Gastroesophageal sphincter (tissue), 4 donors: ENCODE results near the gene ADAM33. TPM values are rescaled to one million over a fixed set of nuclear protein-coding genes. Genes with fewer than 3 reads are reported as not detected.

Source experiments
- ATAC-seq: fragments of 150-250 bp; one replicate; pipeline ENCODE4 v1.9.1; 2016; ENCODE audit warnings: mild to moderate bottlenecking, moderate library complexity
- H3K27ac ChIP-seq, 4 donors: fragments of 200-600 bp; sonication (generic) in 3 of 4; 1 replicate in 3 of 4; 2 replicates in 1 of 4; pipeline ENCODE4 v1.5.1; 2016 to 2019
- H3K27me3 ChIP-seq: fragments of 200-600 bp; sonication (generic); one replicate; pipeline ENCODE4 v1.5.1; 2019
- H3K36me3 ChIP-seq, 2 donors: fragments of 200-600 bp; sonication (generic); one replicate each; pipeline ENCODE4 v1.5.1; 2019; ENCODE audit warnings: control low read depth in 1 of 2
- H3K4me1 ChIP-seq, 3 donors: fragments of 200-600 bp; sonication (generic); 1 replicate in 2 of 3; 2 replicates in 1 of 3; pipeline ENCODE4 v1.5.1; 2016 to 2019; ENCODE audit warnings: control low read depth in 2 of 3
- H3K4me3 ChIP-seq, 2 donors: fragments of 200-600 bp; sonication (generic); one replicate each; pipeline ENCODE4 v1.5.1; 2019; ENCODE audit warnings: mild to moderate bottlenecking in 1 of 2, moderate library complexity in 1 of 2
- H3K9me3 ChIP-seq, 3 donors: fragments of 200-600 bp; sonication (generic); one replicate each; pipeline ENCODE4 v1.5.1; 2017 to 2019; ENCODE audit warnings: control low read depth in 2 of 3
- EP300 ChIP-seq: sonication (generic); formaldehyde crosslinking; IDR thresholded peaks from one replicate; pipeline ENCODE4 v1.6.1; 2017; ENCODE audit warnings: antibody characterized with exemption, mild to moderate bottlenecking
- POLR2A ChIP-seq, 2 donors: fragments of 450-650 bp; IDR thresholded peaks; one replicate each; pipeline ENCODE4 v1.6.1; 2017; ENCODE audit warnings: antibody characterized with exemption in 2 of 2, mild to moderate bottlenecking in 2 of 2, moderate library complexity in 1 of 2
- POLR2AphosphoS5 ChIP-seq: sonication (generic); formaldehyde crosslinking; IDR thresholded peaks from one replicate; pipeline ENCODE4 v1.6.1; 2017; ENCODE audit warnings: antibody characterized with exemption
- WGBS, 2 donors: methylation state at CpG; one replicate each; pipeline ENCODE4 v1.1.5; 2018; ENCODE audit warnings: low coverage in 1 of 2; 5-methylcytosine and 5-hydroxymethylcytosine counted together
- total RNA-seq, 4 donors: library from RNA; depleted of rRNA; stranded (reverse); fragments of >200 nt; gene quantifications; one replicate each; pipeline ENCODE4 v1.1.0, GENCODE V29; 2016
- TF ChIP-seq, protein P1 (sequence below), 4 experiments: fragments of 200-600 bp in 2 of 4; fragments of 450-650 bp in 2 of 4; sonication (generic) in 1 of 4; IDR thresholded peaks; one replicate each; pipeline ENCODE4 v1.5.1; 2017 to 2019; ENCODE audit warnings: antibody characterized with exemption in 4 of 4, mild to moderate bottlenecking in 2 of 4, moderate library complexity in 2 of 4

ADAM33 gene
- total RNA-seq, 4 donors from 2014 or later, result 15.9 to 105 (median 70.1) TPM

DNA sequence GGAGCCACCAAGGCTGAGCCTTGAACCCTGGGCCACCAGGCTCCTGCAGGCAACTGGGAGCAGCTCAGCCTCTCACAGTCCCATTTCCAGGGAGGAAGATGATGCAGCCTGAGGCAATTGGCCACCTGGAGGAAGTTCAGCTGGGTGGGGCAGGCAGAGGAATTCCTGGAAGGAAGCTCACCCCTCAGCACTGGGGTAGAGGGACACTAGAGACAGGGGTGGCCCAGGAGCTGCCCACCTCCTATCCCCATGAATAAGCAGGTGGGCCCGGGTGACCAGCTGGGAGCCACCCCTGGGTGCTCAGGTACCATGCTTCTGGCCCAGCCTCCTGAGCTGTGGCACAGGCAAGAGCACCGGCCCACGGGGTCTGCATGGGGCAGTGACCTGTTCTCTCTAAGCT, 47.1 kb upstream of the ADAM33 start:
- WGBS, 2 donors, result no CpG with 5 or more reads among the region's 3 CpGs
- TF ChIP-seq EP300, result no peak
- no peak for TF ChIP-seq POLR2A (IDR thresholded peaks at IDR 0.05)
- TF ChIP-seq, protein P1, sequence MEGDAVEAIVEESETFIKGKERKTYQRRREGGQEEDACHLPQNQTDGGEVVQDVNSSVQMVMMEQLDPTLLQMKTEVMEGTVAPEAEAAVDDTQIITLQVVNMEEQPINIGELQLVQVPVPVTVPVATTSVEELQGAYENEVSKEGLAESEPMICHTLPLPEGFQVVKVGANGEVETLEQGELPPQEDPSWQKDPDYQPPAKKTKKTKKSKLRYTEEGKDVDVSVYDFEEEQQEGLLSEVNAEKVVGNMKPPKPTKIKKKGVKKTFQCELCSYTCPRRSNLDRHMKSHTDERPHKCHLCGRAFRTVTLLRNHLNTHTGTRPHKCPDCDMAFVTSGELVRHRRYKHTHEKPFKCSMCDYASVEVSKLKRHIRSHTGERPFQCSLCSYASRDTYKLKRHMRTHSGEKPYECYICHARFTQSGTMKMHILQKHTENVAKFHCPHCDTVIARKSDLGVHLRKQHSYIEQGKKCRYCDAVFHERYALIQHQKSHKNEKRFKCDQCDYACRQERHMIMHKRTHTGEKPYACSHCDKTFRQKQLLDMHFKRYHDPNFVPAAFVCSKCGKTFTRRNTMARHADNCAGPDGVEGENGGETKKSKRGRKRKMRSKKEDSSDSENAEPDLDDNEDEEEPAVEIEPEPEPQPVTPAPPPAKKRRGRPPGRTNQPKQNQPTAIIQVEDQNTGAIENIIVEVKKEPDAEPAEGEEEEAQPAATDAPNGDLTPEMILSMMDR (IDR thresholded peaks at IDR 0.05), result no peak
- no peak for TF ChIP-seq POLR2AphosphoS5
- ATAC-seq, result no peak
- Histone ChIP-seq H3K4me3 (no peak overlapping the region), H3K9me3 (no peaks in the 10 kb centered on the region), H3K36me3 (no peaks in the 10 kb centered on the region), H3K27ac (peak overlapping the region in 1 of 4 donors; percentile 58), H3K4me1 (peaks cover 0 to 33% (median 11%) of the 10 kb centered on the region in 3 donors), H3K27me3 (peaks cover 65% of the 10 kb centered on the region)

DNA sequence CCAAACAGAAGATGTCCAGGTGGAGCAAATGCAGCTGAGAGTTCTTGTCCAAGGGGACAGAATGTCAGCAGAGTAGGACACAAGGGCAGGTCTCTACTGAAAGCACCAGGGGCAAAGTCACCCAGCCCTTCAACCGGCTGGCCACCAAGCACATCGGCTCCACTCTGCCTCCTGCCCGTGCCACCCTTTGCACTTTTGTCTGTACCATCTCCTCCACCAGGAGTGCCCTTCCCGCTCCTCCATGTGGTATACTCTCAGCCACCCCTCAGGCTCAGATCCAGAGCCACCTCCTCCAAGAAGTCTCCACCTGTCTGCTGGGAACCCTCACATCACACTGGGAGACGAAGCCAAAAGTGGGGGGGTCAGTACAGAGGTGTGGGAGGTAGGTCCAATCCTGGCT, 46.5 kb upstream of the ADAM33 start:
- Histone ChIP-seq H3K27me3 (peaks cover 61% of the 10 kb centered on the region), H3K9me3 (no peaks in the 10 kb centered on the region), H3K36me3 (no peaks in the 10 kb centered on the region), H3K4me1 (peaks cover 0 to 33% (median 11%) of the 10 kb centered on the region in 3 donors), H3K27ac (peak overlapping the region in 3 of 4 donors; percentile 17 to 58 (median 51)), H3K4me3 (no peak overlapping the region)
- WGBS, 2 donors, result 95% methylated on average over 3 of the region's 5 CpGs; no CpG with 5 or more reads in 1 of the 2 donors
- ATAC-seq, result no peak
- TF ChIP-seq POLR2AphosphoS5 (no peak), EP300 (no peak), POLR2A (IDR thresholded peaks at IDR 0.05) (no peak)
- TF ChIP-seq, protein P1 (IDR thresholded peaks at IDR 0.05), result no peak

DNA sequence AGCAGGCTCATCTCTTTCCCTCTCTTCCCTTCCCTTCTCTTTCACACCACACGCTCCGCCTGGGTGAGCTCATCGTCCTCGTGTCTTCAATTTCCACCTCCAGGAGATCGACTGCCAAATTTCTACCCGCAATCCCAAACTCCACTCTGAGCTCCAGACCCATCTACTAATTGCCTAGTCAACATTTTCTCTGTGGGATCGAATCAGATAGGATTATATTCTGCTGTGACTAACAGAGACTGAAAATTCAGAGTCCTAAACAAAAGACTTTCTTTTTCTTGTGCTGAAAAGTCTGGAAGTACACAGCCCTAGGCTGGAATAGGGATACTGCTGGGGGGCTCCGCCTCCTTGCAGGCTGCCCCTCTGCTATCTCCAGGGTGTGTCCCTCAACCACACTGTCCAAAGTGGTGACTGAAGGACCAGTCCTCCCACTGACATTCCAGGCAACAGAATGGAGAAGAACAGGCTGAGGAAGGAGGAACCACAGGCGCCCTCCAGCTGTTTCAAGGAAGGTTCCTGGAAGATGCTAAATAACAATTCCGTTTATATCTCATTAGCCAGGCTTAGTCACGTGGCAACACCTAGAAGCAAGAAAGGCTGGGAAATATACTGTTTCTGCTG, 45.7 kb upstream of the ADAM33 start:
- no peaks in the 10 kb centered on the region for H3K36me3 ChIP-seq
- H3K4me3 ChIP-seq, result peak overlapping the region in 1 of 2 donors; percentile 14
- H3K4me1 ChIP-seq, result peaks cover 0 to 30% (median 11%) of the 10 kb centered on the region in 3 donors
- 9 to 23% methylated on average over 7 to 11 of the region's 11 CpGs for WGBS, 2 donors
- peaks cover 52% of the 10 kb centered on the region for H3K27me3 ChIP-seq
- peak; percentile 68 for ATAC-seq
- H3K27ac ChIP-seq, result peak overlapping the region in 3 of 4 donors; percentile 42 to 58 (median 51)
- TF ChIP-seq, protein P1 (IDR thresholded peaks at IDR 0.05), result no peak
- no peak for TF ChIP-seq POLR2AphosphoS5
- no peak for TF ChIP-seq POLR2A (IDR thresholded peaks at IDR 0.05)
- TF ChIP-seq EP300, result no peak
- H3K9me3 ChIP-seq, result no peaks in the 10 kb centered on the region

DNA sequence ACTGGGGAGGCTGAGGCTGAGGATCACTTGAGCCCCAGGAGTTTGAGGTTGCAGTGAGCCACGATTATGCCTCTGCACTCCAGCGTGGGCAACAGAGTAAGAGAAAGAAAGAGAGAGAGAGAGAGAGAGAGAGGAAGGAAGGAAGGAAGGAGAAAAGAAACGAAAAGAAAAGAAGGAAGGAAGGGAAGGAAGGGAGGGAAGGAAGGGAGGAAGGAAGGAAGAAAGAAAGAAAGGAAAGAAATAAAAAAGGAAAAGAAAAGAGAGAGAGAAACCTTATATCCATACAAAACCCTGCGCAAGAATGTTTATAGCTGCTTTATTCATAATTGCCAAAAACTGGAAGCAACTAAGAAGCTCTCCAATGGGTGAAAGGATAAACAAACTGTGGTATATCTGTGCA, 42.5 kb upstream of the ADAM33 start:
- Histone ChIP-seq H3K9me3 (no peaks in the 10 kb centered on the region), H3K27ac (no peak overlapping the region), H3K4me3 (no peak overlapping the region), H3K36me3 (no peaks in the 10 kb centered on the region), H3K4me1 (peaks cover 0 to 22% (median 6%) of the 10 kb centered on the region in 3 donors), H3K27me3 (peaks cover 27% of the 10 kb centered on the region)
- ATAC-seq, result no peak
- TF ChIP-seq, protein P1 (IDR thresholded peaks at IDR 0.05), result no peak
- TF ChIP-seq POLR2AphosphoS5, result no peak
- TF ChIP-seq POLR2A (IDR thresholded peaks at IDR 0.05), result no peak
- no peak for TF ChIP-seq EP300
- 69 to 100% methylated on average over 1 to 4 of the region's 4 CpGs for WGBS, 2 donors

DNA sequence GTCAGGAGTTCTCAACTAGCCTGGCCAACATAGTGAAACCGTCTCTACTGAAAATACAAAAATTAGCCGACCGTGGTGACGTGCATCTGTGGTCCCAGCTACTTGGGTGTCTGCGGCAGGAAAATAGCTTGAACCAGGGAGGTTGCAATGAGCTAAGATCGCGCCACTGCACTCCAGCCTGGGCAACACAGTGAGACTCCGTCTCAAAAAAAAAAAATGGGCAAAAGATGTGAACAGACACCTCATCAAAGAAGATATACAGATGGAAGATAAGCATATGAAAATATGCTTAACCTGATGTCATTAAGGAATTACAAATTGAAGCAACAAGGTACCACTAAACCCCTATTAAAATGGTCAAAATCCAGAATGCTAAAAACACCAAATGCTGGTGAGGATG, 41.5 kb upstream of the ADAM33 start:
- Histone ChIP-seq H3K4me3 (no peak overlapping the region), H3K36me3 (no peaks in the 10 kb centered on the region), H3K27me3 (peaks cover 24% of the 10 kb centered on the region), H3K4me1 (peaks cover 0 to 12% (median 0%) of the 10 kb centered on the region in 3 donors), H3K27ac (no peak overlapping the region), H3K9me3 (no peaks in the 10 kb centered on the region)
- ATAC-seq, result no peak
- 89% methylated on average over 6 of the region's 8 CpGs; no CpG with 5 or more reads in 1 of the 2 donors for WGBS, 2 donors
- TF ChIP-seq POLR2AphosphoS5, result no peak
- no peak for TF ChIP-seq EP300
- TF ChIP-seq POLR2A (IDR thresholded peaks at IDR 0.05), result no peak
- TF ChIP-seq, protein P1 (IDR thresholded peaks at IDR 0.05), result no peak
